ENCODE results near the gene RAB37. TPM values are rescaled to one million over a fixed set of nuclear protein-coding genes. Genes with fewer than 3 reads are reported as not detected.
A peak's percentile ranks its signal among the peaks of the same experiment; 100 is the strongest.

Gene RAB37
- total RNA-seq, 2 donors from 2014 or later: 7.6 to 14.2 TPM

- no peak for ATAC-seq
- intact Hi-C loops (cut with DNase I, micrococcal nuclease): loop anchor here in 1 of 2 donors (5.0 kb wide), 1 partner anchor 131 kb away; the partner anchor contains the start of gene FDXR
- no peak for DNase-seq
These were observed 3.8 kb downstream of the RAB37 start for GRCh38 chr17:74740641-74741387.

- intact Hi-C loops (cut with DNase I, micrococcal nuclease): loop anchor here in 1 of 2 donors (5.0 kb wide), 1 partner anchor 130 kb away; the partner anchor contains the start of gene FDXR
- ATAC-seq (no peak), DNase-seq (no peak)
These were observed 5.1 kb downstream of the RAB37 start for GRCh38 chr17:74742153-74742515.

GRCh38 chr17:74742978-74743545 lies 6.0 kb downstream of the RAB37 start:
- intact Hi-C loops (cut with DNase I, micrococcal nuclease): loop anchor here in 1 of 2 donors (5.0 kb wide), 1 partner anchor 129 kb away; the partner anchor contains the start of gene FDXR
- DNase-seq (no peak), ATAC-seq (no peak)

GRCh38 chr17:74743755-74744154 lies 6.7 kb downstream of the RAB37 start:
- ATAC-seq: no peak
- DNase-seq: no peak
- intact Hi-C loops (cut with DNase I, micrococcal nuclease): loop anchor here in 1 of 2 donors (5.0 kb wide), 1 partner anchor 129 kb away; the partner anchor contains the start of gene FDXR

GRCh38 chr17:74744349-74744713 lies 7.3 kb downstream of the RAB37 start:
- intact Hi-C loops (cut with DNase I, micrococcal nuclease): loop anchor here in 1 of 2 donors (5.0 kb wide), 1 partner anchor 128 kb away; the partner anchor contains the start of gene FDXR
- DNase-seq (no peak), ATAC-seq (no peak)

GRCh38 chr17:74744714-74745547 lies 7.9 kb downstream of the RAB37 start:
- DNase-seq (peak; percentile 75 to 88), ATAC-seq (peak; percentile 43)
- intact Hi-C loops (cut with DNase I, micrococcal nuclease): loop anchor here (5.0 kb wide), 2 partner anchors 122 to 127 kb away; partner anchors contain the start of gene FDXR (in 1 of the 2)

- ATAC-seq (no peak), DNase-seq (no peak)
- intact Hi-C loops (cut with DNase I, micrococcal nuclease): loop anchor here in 1 of 2 donors (5.0 kb wide), 1 partner anchor 122 kb away; no protein-coding TSS in a partner anchor
These were observed 8.6 kb downstream of the RAB37 start for GRCh38 chr17:74745548-74746177.

- no peak for ATAC-seq
- DNase-seq: no peak
- intact Hi-C loops (cut with DNase I, micrococcal nuclease): loop anchor here in 1 of 2 donors (5.0 kb wide), 1 partner anchor 121 kb away; no protein-coding TSS in a partner anchor
These were observed 9.3 kb downstream of the RAB37 start for GRCh38 chr17:74746376-74746775.

GRCh38 chr17:74746922-74747321 lies 9.9 kb downstream of the RAB37 start:
- intact Hi-C loops (cut with DNase I, micrococcal nuclease): loop anchor here in 1 of 2 donors (5.0 kb wide), 1 partner anchor 120 kb away; no protein-coding TSS in a partner anchor
- DNase-seq: peak in 1 of 2 donors; percentile 18
- ATAC-seq: no peak

GRCh38 chr17:74748279-74748528 lies 11.1 kb downstream of the RAB37 start:
- no peak for ATAC-seq
- intact Hi-C loops (cut with DNase I, micrococcal nuclease): loop anchor here in 1 of 2 donors (5.0 kb wide), 1 partner anchor 119 kb away; no protein-coding TSS in a partner anchor

GRCh38 chr17:74748529-74749278 lies 11.6 kb downstream of the RAB37 start, which contains the start of gene NHERF1:
TSS of gene NHERF1 (plus strand) at chr17:74748628. CDS start at chr17:74748847, 219 bp downstream.
- ATAC-seq: peak; percentile 73
- intact Hi-C loops (cut with DNase I, micrococcal nuclease): loop anchor here in 1 of 2 donors (5.0 kb wide), 1 partner anchor 119 kb away; no protein-coding TSS in a partner anchor
- peak; percentile 92 to 96 for DNase-seq

More at GRCh38 chr17:74748279-74748528, 11.1 kb downstream of the RAB37 start:
- DNase-seq: no peak

GRCh38 chr17:74749279-74750038 lies 12.4 kb downstream of the RAB37 start:
- ATAC-seq (peak; percentile 30), DNase-seq (peak; percentile 63)
- intact Hi-C loops (cut with DNase I, micrococcal nuclease): loop anchor here in 1 of 2 donors (5.0 kb wide), 1 partner anchor 118 kb away; no protein-coding TSS in a partner anchor

GRCh38 chr17:74750039-74750326 lies 12.9 kb downstream of the RAB37 start:
- no peak for DNase-seq
- no peak for ATAC-seq
- intact Hi-C loops (cut with DNase I, micrococcal nuclease): no loop called here

GRCh38 chr17:74750327-74751069 lies 13.4 kb downstream of the RAB37 start:
- ATAC-seq (peak; percentile 50), DNase-seq (peak; percentile 59 to 70)
- intact Hi-C loops (cut with DNase I, micrococcal nuclease): no loop called here

- DNase-seq (no peak), ATAC-seq (no peak)
These were observed 15.4 kb downstream of the RAB37 start for GRCh38 chr17:74752415-74752814.

GRCh38 chr17:74752822-74753401 lies 15.9 kb downstream of the RAB37 start:
- intact Hi-C loops (cut with DNase I, micrococcal nuclease): no loop called here
- ATAC-seq (no peak), DNase-seq (no peak)

More at GRCh38 chr17:74752415-74752814, 15.4 kb downstream of the RAB37 start:
- intact Hi-C loops (cut with DNase I, micrococcal nuclease): no loop called here
